ENCODE measurements around the gene GPX3. TPM values are rescaled to one million over a fixed set of nuclear protein-coding genes. Genes with fewer than 3 reads are reported as not detected.

Gene GPX3
- total RNA-seq, 1 experiment from 2014 or later, result 86.6 TPM

DNA sequence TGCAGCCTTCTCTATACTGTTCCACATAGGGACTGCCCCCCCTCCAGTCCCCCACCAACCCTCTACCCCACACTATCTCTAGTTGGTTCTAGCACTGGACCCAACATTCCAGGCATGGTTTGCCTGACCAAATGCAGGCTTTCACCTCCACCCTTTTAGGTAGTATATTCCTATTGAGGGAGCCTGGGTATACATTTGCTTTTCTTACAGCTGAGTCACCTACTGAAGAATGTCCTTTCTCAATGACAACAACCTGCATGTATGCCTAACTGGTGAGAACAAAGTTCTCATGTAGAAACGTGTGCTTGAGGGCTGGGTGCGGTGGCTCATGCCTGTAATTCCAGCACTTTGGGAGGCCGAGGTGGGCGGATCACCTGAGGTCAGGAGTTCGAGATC lies 52.2 kb downstream of the GPX3 start:
- no TSS peak for BruUV-seq (replicated peaks)
- H3K27ac Mint-ChIP-seq (ENCODE audit: unreplicated experiment), result peak overlapping the region; percentile 62
- intact Hi-C loops (cut with micrococcal nuclease; ENCODE audit: unreplicated experiment), result loop anchor here (1.0 kb wide), 1 partner anchor 8 kb away; no protein-coding TSS in a partner anchor
- Histone ChIP-seq H3K4me3 (ENCODE audit: low read depth, low read length) (no peak overlapping the region), H3K27me3 (replicated peaks; ENCODE audit: control insufficient read depth, insufficient read depth, low read length) (no peaks in the 10 kb centered on the region), H3K36me3 (ENCODE audit: control insufficient read depth, insufficient read depth, low read length) (peaks cover 3% of the 10 kb centered on the region), H3K4me1 (peaks cover 16% of the 10 kb centered on the region), H3K9me3 (no peaks in the 10 kb centered on the region)
- DNase-seq, result peak; percentile 50 to 71
- TF ChIP-seq, protein P1, sequence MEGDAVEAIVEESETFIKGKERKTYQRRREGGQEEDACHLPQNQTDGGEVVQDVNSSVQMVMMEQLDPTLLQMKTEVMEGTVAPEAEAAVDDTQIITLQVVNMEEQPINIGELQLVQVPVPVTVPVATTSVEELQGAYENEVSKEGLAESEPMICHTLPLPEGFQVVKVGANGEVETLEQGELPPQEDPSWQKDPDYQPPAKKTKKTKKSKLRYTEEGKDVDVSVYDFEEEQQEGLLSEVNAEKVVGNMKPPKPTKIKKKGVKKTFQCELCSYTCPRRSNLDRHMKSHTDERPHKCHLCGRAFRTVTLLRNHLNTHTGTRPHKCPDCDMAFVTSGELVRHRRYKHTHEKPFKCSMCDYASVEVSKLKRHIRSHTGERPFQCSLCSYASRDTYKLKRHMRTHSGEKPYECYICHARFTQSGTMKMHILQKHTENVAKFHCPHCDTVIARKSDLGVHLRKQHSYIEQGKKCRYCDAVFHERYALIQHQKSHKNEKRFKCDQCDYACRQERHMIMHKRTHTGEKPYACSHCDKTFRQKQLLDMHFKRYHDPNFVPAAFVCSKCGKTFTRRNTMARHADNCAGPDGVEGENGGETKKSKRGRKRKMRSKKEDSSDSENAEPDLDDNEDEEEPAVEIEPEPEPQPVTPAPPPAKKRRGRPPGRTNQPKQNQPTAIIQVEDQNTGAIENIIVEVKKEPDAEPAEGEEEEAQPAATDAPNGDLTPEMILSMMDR (IDR thresholded peaks at IDR 0.05; ENCODE audit: insufficient read depth in 1 of 2, low read depth in 1 of 2, low read length in 1 of 2, severe bottlenecking in 1 of 2, unreplicated experiment in 1 of 2), result no peak
- H3K4me1 Mint-ChIP-seq (ENCODE audit: low read depth, unreplicated experiment), result peaks cover 22% of the 10 kb centered on the region
- no peak overlapping the region for H3K4me3 Mint-ChIP-seq (ENCODE audit: unreplicated experiment)
- ChIA-PET POLR2A (no interaction called here), CTCF (interaction anchor here (0.5 to 0.8 kb wide), 2 partner anchors 21 to 71 kb away, joined by 3 to 4 read pairs; no protein-coding TSS in a partner anchor)
- H3K9me3 Mint-ChIP-seq (ENCODE audit: unreplicated experiment), result no peaks in the 10 kb centered on the region
- peaks cover 15% of the 10 kb centered on the region for H3K36me3 Mint-ChIP-seq (ENCODE audit: insufficient read depth, unreplicated experiment)
- no peaks in the 10 kb centered on the region for H3K27me3 Mint-ChIP-seq (ENCODE audit: insufficient read depth, unreplicated experiment)

DNA sequence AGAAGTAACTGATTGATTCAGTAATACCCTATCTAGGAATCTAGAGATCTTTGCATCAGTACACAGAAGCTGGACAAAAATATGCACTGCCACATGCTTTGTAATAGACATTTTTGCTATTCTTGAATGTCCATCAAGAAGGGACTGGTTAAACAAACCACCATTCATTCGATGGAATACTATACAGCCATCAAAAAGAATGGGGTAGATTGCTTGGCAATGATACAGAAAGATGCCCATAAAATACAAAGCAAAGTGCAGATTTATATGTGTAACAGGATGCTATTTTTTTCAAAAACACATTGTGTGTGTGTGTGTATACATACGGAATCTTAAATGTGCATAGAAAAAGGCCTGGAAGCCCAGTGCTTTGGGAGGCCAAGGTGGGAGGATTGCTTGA lies 52.9 kb downstream of the GPX3 start:
- H3K4me3 Mint-ChIP-seq (ENCODE audit: unreplicated experiment), result no peak overlapping the region
- no TSS peak for BruUV-seq (replicated peaks)
- no peak overlapping the region for H3K4me3 ChIP-seq (ENCODE audit: low read depth, low read length)
- ChIA-PET CTCF (no interaction called here), POLR2A (no interaction called here)
- intact Hi-C loops (cut with micrococcal nuclease; ENCODE audit: unreplicated experiment), result no loop called here
- no peaks in the 10 kb centered on the region for H3K9me3 Mint-ChIP-seq (ENCODE audit: unreplicated experiment)
- H3K27me3 ChIP-seq (replicated peaks; ENCODE audit: control insufficient read depth, insufficient read depth, low read length), result no peaks in the 10 kb centered on the region
- TF ChIP-seq, protein P1 (IDR thresholded peaks at IDR 0.05; ENCODE audit: insufficient read depth in 1 of 2, low read depth in 1 of 2, low read length in 1 of 2, severe bottlenecking in 1 of 2, unreplicated experiment in 1 of 2), result no peak
- H3K36me3 ChIP-seq (ENCODE audit: control insufficient read depth, insufficient read depth, low read length), result peaks cover 3% of the 10 kb centered on the region
- peak overlapping the region; percentile 62 for H3K27ac Mint-ChIP-seq (ENCODE audit: unreplicated experiment)
- peaks cover 24% of the 10 kb centered on the region for H3K4me1 Mint-ChIP-seq (ENCODE audit: low read depth, unreplicated experiment)
- peaks cover 16% of the 10 kb centered on the region for H3K4me1 ChIP-seq
- peaks cover 15% of the 10 kb centered on the region for H3K36me3 Mint-ChIP-seq (ENCODE audit: insufficient read depth, unreplicated experiment)
- DNase-seq, result no peak
- H3K9me3 ChIP-seq, result no peaks in the 10 kb centered on the region
- H3K27me3 Mint-ChIP-seq (ENCODE audit: insufficient read depth, unreplicated experiment), result no peaks in the 10 kb centered on the region

DNA sequence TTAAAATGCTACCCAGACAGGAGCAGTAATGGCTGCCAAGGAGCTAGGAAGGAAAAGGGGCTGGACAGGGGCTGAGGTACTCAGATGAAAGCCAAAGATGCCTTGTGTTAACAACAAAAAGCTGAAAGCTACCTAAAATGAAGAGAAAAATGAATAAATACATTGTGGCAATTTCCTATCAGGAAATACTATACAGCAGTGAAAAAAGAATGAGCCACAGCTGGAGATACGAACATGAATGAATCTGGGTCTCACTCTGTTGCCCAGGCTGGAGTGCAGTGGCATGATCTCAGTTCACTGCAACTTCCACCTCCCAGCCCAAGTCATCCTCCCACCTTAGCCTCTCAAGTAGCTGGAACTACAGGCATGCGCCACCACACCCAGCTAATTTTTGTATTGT lies 54.2 kb downstream of the GPX3 start:
- H3K27me3 ChIP-seq (replicated peaks; ENCODE audit: control insufficient read depth, insufficient read depth, low read length), result no peaks in the 10 kb centered on the region
- Mint-ChIP-seq H3K9me3 (ENCODE audit: unreplicated experiment) (no peaks in the 10 kb centered on the region), H3K36me3 (ENCODE audit: insufficient read depth, unreplicated experiment) (peaks cover 15% of the 10 kb centered on the region), H3K27ac (ENCODE audit: unreplicated experiment) (no peak overlapping the region), H3K4me3 (ENCODE audit: unreplicated experiment) (no peak overlapping the region), H3K4me1 (ENCODE audit: low read depth, unreplicated experiment) (peaks cover 32% of the 10 kb centered on the region), H3K27me3 (ENCODE audit: insufficient read depth, unreplicated experiment) (no peaks in the 10 kb centered on the region)
- H3K4me1 ChIP-seq, result peaks cover 16% of the 10 kb centered on the region
- POLR2A ChIA-PET, result no interaction called here
- H3K36me3 ChIP-seq (ENCODE audit: control insufficient read depth, insufficient read depth, low read length), result peaks cover 3% of the 10 kb centered on the region
- CTCF ChIA-PET, result no interaction called here
- DNase-seq, result no peak
- TF ChIP-seq, protein P1 (IDR thresholded peaks at IDR 0.05; ENCODE audit: insufficient read depth in 1 of 2, low read depth in 1 of 2, low read length in 1 of 2, severe bottlenecking in 1 of 2, unreplicated experiment in 1 of 2), result no peak
- no peak overlapping the region for H3K4me3 ChIP-seq (ENCODE audit: low read depth, low read length)
- BruUV-seq (replicated peaks), result no TSS peak
- intact Hi-C loops (cut with micrococcal nuclease; ENCODE audit: unreplicated experiment), result no loop called here
- no peaks in the 10 kb centered on the region for H3K9me3 ChIP-seq
